Renal pelvis (tissue), 4 donors: Measurements from ENCODE around the gene B4GAT1. TPM values are rescaled to one million over a fixed set of nuclear protein-coding genes. Genes with fewer than 3 reads are reported as not detected.
"Not testable (repeated sequence)": the region's sequence is repeated elsewhere in the genome, so short reads cannot be mapped to it uniquely, and the experiment has no call there.

Experiments used
- DNase-seq: peaks from one replicate; pipeline ENCODE4 v3.0.0-alpha.2; 2013
- polyA plus RNA-seq, 3 donors: library from polyadenylated mRNA; unstranded; fragments of 120-200 nt; gene quantifications; one replicate each; pipeline ENCODE4 v1.2.1, GENCODE V29; 2013; ENCODE audit not compliant: insufficient read length in 3 of 3

The B4GAT1 gene
- polyA plus RNA-seq, 3 donors: 52.6 to 58.7 (median 56.2) TPM

- DNase-seq: peak; percentile 92
Observed at GRCh38 chr11:66311965-66312548, 35.4 kb downstream of the B4GAT1 start.

DNA sequence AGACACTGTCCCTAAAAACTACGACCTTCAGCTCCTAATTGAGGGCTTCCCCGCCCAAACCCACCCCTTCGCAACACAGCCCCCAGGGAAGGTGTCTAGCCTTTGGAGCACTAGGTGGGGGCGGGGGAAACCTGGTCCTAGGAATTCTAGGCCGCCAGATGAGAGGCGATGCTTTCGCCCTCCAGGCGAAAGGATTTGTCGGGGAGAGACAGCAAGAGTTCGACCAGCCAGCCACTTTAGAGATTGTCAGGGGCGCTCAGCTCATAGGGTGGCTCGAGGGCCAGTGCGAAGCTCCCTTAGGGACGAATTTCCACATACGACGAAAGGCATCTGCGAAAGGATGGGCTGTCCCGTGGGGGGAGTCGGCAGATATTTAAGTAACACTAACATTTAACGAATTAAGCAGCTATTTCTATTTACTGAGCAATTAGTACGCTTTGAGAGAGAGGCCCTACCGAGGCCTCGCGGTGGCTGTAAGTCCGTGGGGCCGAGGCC is 35.9 kb downstream of the B4GAT1 start:
- DNase-seq: no peak

- not testable (repeated sequence) for DNase-seq
Observed at GRCh38 chr11:66310803-66311440, 36.5 kb downstream of the B4GAT1 start.

GRCh38 chr11:66310324-66310723 is 37.1 kb downstream of the B4GAT1 start:
- no peak for DNase-seq

- no peak for DNase-seq
Observed at GRCh38 chr11:66309475-66309874, 38.0 kb downstream of the B4GAT1 start.

DNA sequence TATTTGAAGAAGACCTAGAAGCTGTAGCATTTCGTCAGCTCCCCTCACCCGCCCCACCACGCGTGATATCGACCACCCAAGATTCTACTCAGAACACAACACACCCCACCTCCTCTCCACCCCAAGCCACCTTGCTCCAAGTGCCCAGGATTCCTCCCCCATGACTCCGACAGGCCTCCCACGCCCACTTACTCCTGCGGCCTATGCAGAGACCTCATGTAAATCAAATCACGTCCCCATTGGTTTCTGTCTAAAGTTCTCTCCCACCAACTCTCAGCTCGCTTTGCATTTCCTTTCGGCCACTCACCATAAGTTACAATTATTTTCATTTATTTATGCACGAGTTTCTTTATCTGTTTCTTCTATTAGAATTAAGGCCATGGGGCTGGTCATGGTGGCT is 44.8 kb downstream of the B4GAT1 start:
- DNase-seq: no peak

DNA sequence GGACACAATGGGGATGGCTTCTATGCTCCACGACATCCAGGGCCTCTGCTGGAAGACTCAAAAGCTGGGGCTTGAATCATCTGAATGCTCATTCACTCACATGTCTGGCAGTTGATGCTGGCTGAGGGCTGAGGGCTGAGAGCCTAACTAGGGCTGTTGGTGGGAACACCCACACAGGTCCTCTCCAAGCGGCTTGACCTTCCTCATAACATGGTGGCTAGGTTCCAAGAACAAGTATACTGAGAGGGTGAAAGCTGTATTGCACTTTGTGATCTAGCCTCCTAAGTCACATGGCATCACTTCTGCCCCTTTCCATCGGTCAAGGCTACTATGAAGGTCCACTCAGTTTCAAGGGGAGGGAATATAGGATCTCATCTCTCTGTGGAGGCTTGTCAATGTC is 48.2 kb downstream of the B4GAT1 start:
- no peak for DNase-seq

- no peak for DNase-seq
Observed at GRCh38 chr11:66297610-66298009, 49.8 kb downstream of the B4GAT1 start.

Other genes with a start within 250 kb of the B4GAT1 start
- gene KLC2, start 89.9 kb downstream of the B4GAT1 start, polyA plus RNA-seq: 10 to 100 TPM; 26.8 to 29.7 (median 28.7) TPM
- 100 to 1,000 TPM; 129 to 152 (median 142) TPM for gene RAB1B, start 79.0 kb downstream of the B4GAT1 start, polyA plus RNA-seq
- gene CNIH2, start 69.5 kb downstream of the B4GAT1 start, polyA plus RNA-seq: 1 to 10 TPM; 4.3 to 4.4 (median 4.4) TPM
- 10 to 100 TPM; 57.3 to 65.9 (median 65.3) TPM for gene YIF1A, start 58.5 kb downstream of the B4GAT1 start, polyA plus RNA-seq
- under 1 TPM in 1 of 3 donors, not detected in 2; 0.13 TPM for gene TMEM151A, start 55.7 kb downstream of the B4GAT1 start, polyA plus RNA-seq
- 10 to 100 TPM; 54.2 to 97.9 (median 70.3) TPM for gene CD248, start 30.6 kb downstream of the B4GAT1 start, polyA plus RNA-seq
- 1 to 10 TPM; 2.4 to 3.5 (median 3.0) TPM for gene RIN1, start 11.2 kb downstream of the B4GAT1 start, polyA plus RNA-seq
- gene BRMS1, start 2.5 kb downstream of the B4GAT1 start, polyA plus RNA-seq: 10 to 100 TPM; 36.3 to 39.3 (median 38.6) TPM
- 10 to 100 TPM; 22.9 to 27.8 (median 26.7) TPM for gene SLC29A2, start 24.1 kb upstream of the B4GAT1 start, polyA plus RNA-seq
- under 1 TPM; 0.10 to 0.35 (median 0.13) TPM for gene NPAS4, start 73.4 kb upstream of the B4GAT1 start, polyA plus RNA-seq
- gene MRPL11, start 91.2 kb upstream of the B4GAT1 start, polyA plus RNA-seq: 10 to 100 TPM; 65.9 to 89.6 (median 85.9) TPM
- 1 to 10 TPM; 5.9 to 7.0 (median 6.2) TPM for gene PELI3, start 119.3 kb upstream of the B4GAT1 start, polyA plus RNA-seq
- gene DPP3, start 132.8 kb upstream of the B4GAT1 start, polyA plus RNA-seq: 10 to 100 TPM; 26.2 to 29.4 (median 27.5) TPM
- gene BBS1, start 163.0 kb upstream of the B4GAT1 start, polyA plus RNA-seq: 100 to 1,000 TPM in 1 of 3 donors, 10 to 100 TPM in 2; 69.6 to 103 (median 93.6) TPM
- gene ZDHHC24, start 198.4 kb upstream of the B4GAT1 start, polyA plus RNA-seq: 10 to 100 TPM; 10.3 to 11.3 (median 10.4) TPM
- under 1 TPM; 0.32 to 0.67 (median 0.43) TPM for gene ACTN3, start 199.3 kb upstream of the B4GAT1 start, polyA plus RNA-seq
- gene CTSF, start 221.0 kb upstream of the B4GAT1 start, polyA plus RNA-seq: 100 to 1,000 TPM in 1 of 3 donors, 10 to 100 TPM in 2; 83.8 to 108 (median 93.4) TPM
- under 1 TPM; 0.31 to 0.37 (median 0.36) TPM for gene CCDC87, start 245.4 kb upstream of the B4GAT1 start, polyA plus RNA-seq
- gene CCS, start 245.6 kb upstream of the B4GAT1 start, polyA plus RNA-seq: 10 to 100 TPM; 57.6 to 74.5 (median 69.1) TPM